ENCODE data around the gene HK1. TPM values are rescaled to one million over a fixed set of nuclear protein-coding genes. Genes with fewer than 3 reads are reported as not detected.

HK1 gene
- polyA plus RNA-seq, 4 donors, result 3.8 to 21.8 (median 9.1) TPM

DNA sequence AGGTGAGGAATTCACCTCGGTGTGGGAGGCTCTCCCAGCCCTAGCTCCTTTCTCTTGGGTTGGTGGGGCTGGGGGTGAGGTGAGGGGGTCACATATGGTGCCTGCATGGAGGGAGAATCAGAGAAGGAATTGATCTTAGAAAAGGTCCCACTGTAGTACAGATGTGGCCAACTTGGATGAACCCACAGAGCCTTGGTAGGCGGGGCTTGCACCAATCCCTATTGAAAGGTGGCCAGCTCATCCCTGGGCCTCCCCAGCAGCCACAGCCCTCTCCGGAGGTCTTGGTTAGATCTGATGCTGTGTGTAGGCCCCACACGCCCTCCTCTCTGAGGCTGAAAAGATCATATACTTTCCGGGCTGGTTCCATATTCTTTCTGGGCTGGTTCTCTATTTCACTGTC, 39.2 kb upstream of the HK1 start:
- Histone ChIP-seq H3K27me3 (ENCODE audit: control insufficient read depth in 3 of 3, insufficient read depth in 3 of 3, low read length in 3 of 3) (no peaks in the 10 kb centered on the region), H3K4me3 (ENCODE audit: low read depth in 1 of 3, low read length in 3 of 3) (no peak overlapping the region), H3K27ac (ENCODE audit: low read depth in 1 of 3, low read length in 2 of 3) (no peak overlapping the region), H3K36me3 (ENCODE audit: control insufficient read depth in 3 of 3, insufficient read depth in 2 of 3, low read depth in 1 of 3, low read length in 3 of 3) (peaks cover 2 to 78% (median 30%) of the 10 kb centered on the region in 3 donors), H3K4me1 (ENCODE audit: control insufficient read depth in 3 of 3, insufficient read depth in 2 of 3, low read depth in 1 of 3, low read length in 2 of 3) (no peaks in the 10 kb centered on the region), H3K9me3 (ENCODE audit: control insufficient read depth in 2 of 2, insufficient read depth in 1 of 2, low read depth in 1 of 2, low read length in 1 of 2) (no peaks in the 10 kb centered on the region)
- 82 to 92% (median 91%) methylated on average over 5 of the region's 5 CpGs for WGBS, 3 donors
- no peak for DNase-seq
- FAIRE-seq, result no peak

DNA sequence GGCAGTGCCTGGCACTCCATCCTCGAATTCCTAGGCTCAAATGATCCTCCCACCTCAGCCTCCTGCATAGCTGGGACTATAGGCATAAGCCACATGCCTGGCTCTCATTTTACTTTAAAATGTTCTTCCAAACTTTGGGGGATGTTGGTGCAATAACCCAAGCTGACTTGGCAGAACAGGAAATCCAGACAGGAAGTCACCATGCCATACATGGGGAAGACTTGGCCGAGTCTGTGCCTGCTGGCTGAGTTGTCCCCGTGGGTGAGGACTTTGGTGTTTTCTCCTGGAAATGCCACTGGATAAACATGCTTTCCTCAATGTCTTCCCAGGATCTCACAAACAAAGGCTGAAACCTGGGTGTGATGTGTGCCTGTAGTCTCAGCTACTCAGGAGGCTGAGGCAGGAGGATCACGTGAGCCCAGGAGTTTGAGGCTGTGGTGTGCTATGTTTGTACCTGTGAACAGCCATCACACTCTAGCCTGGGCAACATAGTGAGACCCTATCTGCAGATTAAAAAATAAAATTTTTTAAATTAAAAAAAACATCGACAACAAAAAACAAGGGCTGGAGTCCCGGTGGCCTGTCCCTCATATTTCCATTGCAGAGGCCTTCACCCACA, 38.4 kb upstream of the HK1 start:
- no peaks in the 10 kb centered on the region for H3K9me3 ChIP-seq (ENCODE audit: control insufficient read depth in 2 of 2, insufficient read depth in 1 of 2, low read depth in 1 of 2, low read length in 1 of 2)
- H3K36me3 ChIP-seq (ENCODE audit: control insufficient read depth in 3 of 3, insufficient read depth in 2 of 3, low read depth in 1 of 3, low read length in 3 of 3), result peaks cover 2 to 78% (median 31%) of the 10 kb centered on the region in 3 donors
- no peak overlapping the region for H3K27ac ChIP-seq (ENCODE audit: low read depth in 1 of 3, low read length in 2 of 3)
- WGBS, 3 donors, result 77 to 92% (median 84%) methylated on average over 6 of the region's 6 CpGs
- DNase-seq (no peak), FAIRE-seq (no peak)
- no peaks in the 10 kb centered on the region for H3K4me1 ChIP-seq (ENCODE audit: control insufficient read depth in 3 of 3, insufficient read depth in 2 of 3, low read depth in 1 of 3, low read length in 2 of 3)
- H3K27me3 ChIP-seq (ENCODE audit: control insufficient read depth in 3 of 3, insufficient read depth in 3 of 3, low read length in 3 of 3), result no peaks in the 10 kb centered on the region
- H3K4me3 ChIP-seq (ENCODE audit: low read depth in 1 of 3, low read length in 3 of 3), result no peak overlapping the region

GRCh38 chr10:69240455-69240854, 37.8 kb upstream of the HK1 start:
- WGBS, 3 donors, result 92 to 94% (median 93%) methylated on average over 11 of the region's 11 CpGs
- peaks cover 2 to 78% (median 31%) of the 10 kb centered on the region in 3 donors for H3K36me3 ChIP-seq (ENCODE audit: control insufficient read depth in 3 of 3, insufficient read depth in 2 of 3, low read depth in 1 of 3, low read length in 3 of 3)
- FAIRE-seq, result no peak

GRCh38 chr10:69241575-69241974, 36.7 kb upstream of the HK1 start:
- WGBS, 3 donors, result 85 to 91% (median 87%) methylated on average over 7 of the region's 7 CpGs
- no peak for FAIRE-seq

More at GRCh38 chr10:69240455-69240854, 37.8 kb upstream of the HK1 start:
- Histone ChIP-seq H3K27me3 (ENCODE audit: control insufficient read depth in 3 of 3, insufficient read depth in 3 of 3, low read length in 3 of 3) (no peaks in the 10 kb centered on the region), H3K9me3 (ENCODE audit: control insufficient read depth in 2 of 2, insufficient read depth in 1 of 2, low read depth in 1 of 2, low read length in 1 of 2) (no peaks in the 10 kb centered on the region), H3K4me3 (ENCODE audit: low read depth in 1 of 3, low read length in 3 of 3) (no peak overlapping the region), H3K27ac (ENCODE audit: low read depth in 1 of 3, low read length in 2 of 3) (no peak overlapping the region), H3K4me1 (ENCODE audit: control insufficient read depth in 3 of 3, insufficient read depth in 2 of 3, low read depth in 1 of 3, low read length in 2 of 3) (no peaks in the 10 kb centered on the region)
- DNase-seq, result no peak

GRCh38 chr10:69242040-69242851, 36.0 kb upstream of the HK1 start:
- no peak overlapping the region for H3K4me3 ChIP-seq (ENCODE audit: low read depth in 1 of 3, low read length in 3 of 3)
- peaks cover 2 to 83% (median 35%) of the 10 kb centered on the region in 3 donors for H3K36me3 ChIP-seq (ENCODE audit: control insufficient read depth in 3 of 3, insufficient read depth in 2 of 3, low read depth in 1 of 3, low read length in 3 of 3)
- no peaks in the 10 kb centered on the region for H3K27me3 ChIP-seq (ENCODE audit: control insufficient read depth in 3 of 3, insufficient read depth in 3 of 3, low read length in 3 of 3)
- 89 to 92% (median 89%) methylated on average over 11 of the region's 11 CpGs for WGBS, 3 donors
- no peaks in the 10 kb centered on the region for H3K4me1 ChIP-seq (ENCODE audit: control insufficient read depth in 3 of 3, insufficient read depth in 2 of 3, low read depth in 1 of 3, low read length in 2 of 3)
- FAIRE-seq (no peak), DNase-seq (no peak)
- no peaks in the 10 kb centered on the region for H3K9me3 ChIP-seq (ENCODE audit: control insufficient read depth in 2 of 2, insufficient read depth in 1 of 2, low read depth in 1 of 2, low read length in 1 of 2)
- H3K27ac ChIP-seq (ENCODE audit: low read depth in 1 of 3, low read length in 2 of 3), result no peak overlapping the region

More at GRCh38 chr10:69241575-69241974, 36.7 kb upstream of the HK1 start:
- no peak for DNase-seq
- no peaks in the 10 kb centered on the region for H3K27me3 ChIP-seq (ENCODE audit: control insufficient read depth in 3 of 3, insufficient read depth in 3 of 3, low read length in 3 of 3)
- H3K4me1 ChIP-seq (ENCODE audit: control insufficient read depth in 3 of 3, insufficient read depth in 2 of 3, low read depth in 1 of 3, low read length in 2 of 3), result no peaks in the 10 kb centered on the region
- H3K4me3 ChIP-seq (ENCODE audit: low read depth in 1 of 3, low read length in 3 of 3), result no peak overlapping the region
- no peaks in the 10 kb centered on the region for H3K9me3 ChIP-seq (ENCODE audit: control insufficient read depth in 2 of 2, insufficient read depth in 1 of 2, low read depth in 1 of 2, low read length in 1 of 2)
- H3K27ac ChIP-seq (ENCODE audit: low read depth in 1 of 3, low read length in 2 of 3), result no peak overlapping the region
- peaks cover 2 to 80% (median 34%) of the 10 kb centered on the region in 3 donors for H3K36me3 ChIP-seq (ENCODE audit: control insufficient read depth in 3 of 3, insufficient read depth in 2 of 3, low read depth in 1 of 3, low read length in 3 of 3)

GRCh38 chr10:69242852-69243212, 35.5 kb upstream of the HK1 start:
- H3K4me3 ChIP-seq (ENCODE audit: low read depth in 1 of 3, low read length in 3 of 3), result no peak overlapping the region
- peaks cover 2 to 85% (median 36%) of the 10 kb centered on the region in 3 donors for H3K36me3 ChIP-seq (ENCODE audit: control insufficient read depth in 3 of 3, insufficient read depth in 2 of 3, low read depth in 1 of 3, low read length in 3 of 3)
- H3K4me1 ChIP-seq (ENCODE audit: control insufficient read depth in 3 of 3, insufficient read depth in 2 of 3, low read depth in 1 of 3, low read length in 2 of 3), result no peaks in the 10 kb centered on the region
- 77 to 94% (median 87%) methylated on average over 5 of the region's 5 CpGs for WGBS, 3 donors
- no peaks in the 10 kb centered on the region for H3K27me3 ChIP-seq (ENCODE audit: control insufficient read depth in 3 of 3, insufficient read depth in 3 of 3, low read length in 3 of 3)
- no peak for FAIRE-seq
- no peak overlapping the region for H3K27ac ChIP-seq (ENCODE audit: low read depth in 1 of 3, low read length in 2 of 3)
- DNase-seq, result no peak
- no peaks in the 10 kb centered on the region for H3K9me3 ChIP-seq (ENCODE audit: control insufficient read depth in 2 of 2, insufficient read depth in 1 of 2, low read depth in 1 of 2, low read length in 1 of 2)

DNA sequence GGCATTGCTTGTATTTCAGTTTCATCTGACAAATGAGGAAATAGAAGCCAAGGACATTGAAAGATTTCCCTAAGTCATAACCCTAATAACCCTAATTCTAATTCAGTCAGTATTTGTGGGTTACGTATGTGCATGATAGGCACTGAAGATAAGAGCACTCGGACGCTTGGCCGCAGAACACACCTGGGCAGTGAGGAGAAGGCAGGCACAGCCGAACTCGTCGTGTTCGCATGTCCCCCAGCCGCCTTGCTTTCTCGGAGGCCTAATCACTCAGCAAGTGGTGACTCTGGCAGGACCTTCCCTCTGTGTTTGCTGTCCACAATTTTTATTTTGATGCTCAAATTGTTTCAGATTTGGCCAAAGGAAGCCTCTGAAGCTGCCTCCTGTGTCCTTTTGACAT, 34.5 kb upstream of the HK1 start:
- H3K4me3 ChIP-seq (ENCODE audit: low read depth in 1 of 3, low read length in 3 of 3), result no peak overlapping the region
- H3K9me3 ChIP-seq (ENCODE audit: control insufficient read depth in 2 of 2, insufficient read depth in 1 of 2, low read depth in 1 of 2, low read length in 1 of 2), result no peaks in the 10 kb centered on the region
- WGBS, 3 donors, result 93 to 96% (median 95%) methylated on average over 10 of the region's 10 CpGs
- H3K27me3 ChIP-seq (ENCODE audit: control insufficient read depth in 3 of 3, insufficient read depth in 3 of 3, low read length in 3 of 3), result no peaks in the 10 kb centered on the region
- H3K36me3 ChIP-seq (ENCODE audit: control insufficient read depth in 3 of 3, insufficient read depth in 2 of 3, low read depth in 1 of 3, low read length in 3 of 3), result peaks cover 2 to 89% (median 38%) of the 10 kb centered on the region in 3 donors
- no peak for FAIRE-seq
- H3K27ac ChIP-seq (ENCODE audit: low read depth in 1 of 3, low read length in 2 of 3), result no peak overlapping the region
- no peaks in the 10 kb centered on the region for H3K4me1 ChIP-seq (ENCODE audit: control insufficient read depth in 3 of 3, insufficient read depth in 2 of 3, low read depth in 1 of 3, low read length in 2 of 3)
- no peak for DNase-seq

GRCh38 chr10:69246036-69246435, 32.3 kb upstream of the HK1 start:
- Histone ChIP-seq H3K36me3 (ENCODE audit: control insufficient read depth in 3 of 3, insufficient read depth in 2 of 3, low read depth in 1 of 3, low read length in 3 of 3) (peaks cover 0 to 84% (median 31%) of the 10 kb centered on the region in 3 donors), H3K9me3 (ENCODE audit: control insufficient read depth in 2 of 2, insufficient read depth in 1 of 2, low read depth in 1 of 2, low read length in 1 of 2) (peaks cover 0 to 7% of the 10 kb centered on the region in 2 donors), H3K4me3 (ENCODE audit: low read depth in 1 of 3, low read length in 3 of 3) (no peak overlapping the region), H3K27me3 (ENCODE audit: control insufficient read depth in 3 of 3, insufficient read depth in 3 of 3, low read length in 3 of 3) (no peaks in the 10 kb centered on the region), H3K4me1 (ENCODE audit: control insufficient read depth in 3 of 3, insufficient read depth in 2 of 3, low read depth in 1 of 3, low read length in 2 of 3) (no peaks in the 10 kb centered on the region), H3K27ac (ENCODE audit: low read depth in 1 of 3, low read length in 2 of 3) (no peak overlapping the region)
- WGBS, 3 donors, result 91 to 100% (median 92%) methylated on average over 5 of the region's 5 CpGs
- FAIRE-seq (no peak), DNase-seq (no peak)

Data from small intestine (tissue), 7 donors.